Trophoblast cell (in vitro differentiated cells and primary cell): ENCODE measurements around the gene INHBC.
A peak's percentile ranks its signal among the peaks of the same experiment; 100 is the strongest.

ENCODE experiments used
- DNase-seq, 2 donors: peaks; one replicate each; pipeline ENCODE4 v3.0.0-alpha.2; 2016
- H2AFZ ChIP-seq: 2 replicates; pipeline ENCODE4 v1.6.1; 2013; ENCODE audit warnings: low read length, moderate library complexity, mild to moderate bottlenecking; ENCODE audit not compliant: insufficient read depth, poor library complexity
- H2AK5ac ChIP-seq: 2 replicates; pipeline ENCODE4 v1.6.1; 2013; ENCODE audit warnings: mild to moderate bottlenecking, low read length
- H2BK120ac ChIP-seq: 2 replicates; pipeline ENCODE4 v1.6.1; 2013; ENCODE audit warnings: low read length, mild to moderate bottlenecking, moderate library complexity; ENCODE audit not compliant: insufficient read depth, poor library complexity
- H2BK12ac ChIP-seq: 2 replicates; pipeline ENCODE4 v1.6.1; 2013; ENCODE audit warnings: mild to moderate bottlenecking, low read length, moderate library complexity
- H2BK5ac ChIP-seq: 2 replicates; pipeline ENCODE4 v1.6.1; 2013; ENCODE audit warnings: low read length, low read depth, moderate library complexity, mild to moderate bottlenecking; ENCODE audit not compliant: poor library complexity
- H3K14ac ChIP-seq: 2 replicates; pipeline ENCODE4 v1.6.1; 2013; ENCODE audit warnings: mild to moderate bottlenecking, low read length
- H3K18ac ChIP-seq: 2 replicates; pipeline ENCODE4 v1.6.1; 2013; ENCODE audit warnings: mild to moderate bottlenecking, low read length
- H3K23ac ChIP-seq: 2 replicates; pipeline ENCODE4 v1.6.1; 2013; ENCODE audit warnings: low read length
- H3K27ac ChIP-seq: 2 replicates; pipeline ENCODE4 v1.5.1; 2013; ENCODE audit warnings: low read depth, mild to moderate bottlenecking, inconsistent platforms, low read length, moderate library complexity
- H3K27me3 ChIP-seq: 2 replicates; pipeline ENCODE4 v1.6.1; 2013; ENCODE audit warnings: inconsistent platforms, mild to moderate bottlenecking, low read length, moderate library complexity; ENCODE audit not compliant: insufficient read depth
- H3K36me3 ChIP-seq, 2 experiments: 1 replicate in 1 of 2; 2 replicates in 1 of 2; pipeline ENCODE4 v1.6.1; 2013; ENCODE audit warnings: low read length in 2 of 2, mild to moderate bottlenecking in 2 of 2, moderate library complexity in 1 of 2; ENCODE audit not compliant: insufficient read depth in 2 of 2, control insufficient read depth in 1 of 2
- H3K4ac ChIP-seq: 2 replicates; pipeline ENCODE4 v1.6.1; 2013; ENCODE audit warnings: low read depth, mild to moderate bottlenecking, low read length, moderate library complexity
- H3K4me1 ChIP-seq, 2 experiments: 1 replicate in 1 of 2; 2 replicates in 1 of 2; pipeline ENCODE4 v1.6.1; 2013; ENCODE audit warnings: low read length in 2 of 2, mild to moderate bottlenecking in 2 of 2, moderate library complexity in 1 of 2; ENCODE audit not compliant: insufficient read depth in 2 of 2, control insufficient read depth in 1 of 2
- H3K4me2 ChIP-seq: 2 replicates; pipeline ENCODE4 v1.6.1; 2013; ENCODE audit warnings: inconsistent platforms, mild to moderate bottlenecking, low read length, moderate library complexity
- H3K4me3 ChIP-seq: 2 replicates; pipeline ENCODE4 v1.5.1; 2013; ENCODE audit warnings: mild to moderate bottlenecking, low read depth, low read length, inconsistent platforms
- H3K79me1 ChIP-seq: one replicate; pipeline ENCODE4 v1.6.1; 2013; ENCODE audit warnings: low read length
- H3K79me2 ChIP-seq: 2 replicates; pipeline ENCODE4 v1.6.1; 2013; ENCODE audit warnings: low read length, mild to moderate bottlenecking; ENCODE audit not compliant: control insufficient read depth, insufficient read depth, poor library complexity
- H3K9ac ChIP-seq: 2 replicates; pipeline ENCODE4 v1.6.1; 2013; ENCODE audit warnings: mild to moderate bottlenecking, low read length
- H3K9me3 ChIP-seq: 2 replicates; pipeline ENCODE4 v1.6.1; 2013; ENCODE audit warnings: low read depth, mild to moderate bottlenecking, control low read depth, inconsistent platforms, low read length; ENCODE audit not compliant: insufficient read depth
- H4K12ac ChIP-seq: 2 replicates; pipeline ENCODE4 v1.6.1; 2013; ENCODE audit warnings: low read depth, mild to moderate bottlenecking, low read length, moderate library complexity
- H4K8ac ChIP-seq: 2 replicates; pipeline ENCODE4 v1.6.1; 2013; ENCODE audit warnings: low read depth, mild to moderate bottlenecking, low read length, moderate library complexity
- H4K91ac ChIP-seq: one replicate; pipeline ENCODE4 v1.6.1; 2013; ENCODE audit warnings: low read depth, mild to moderate bottlenecking, low read length, moderate library complexity
- WGBS: extraction: QIAGEN DNeasy Blood & Tissue Kit; methylation state at CpG from one replicate; pipeline ENCODE4 v1.1.7; 2013; ENCODE audit warnings: missing lambda C conversion rate; ENCODE audit not compliant: insufficient read length, insufficient coverage; ENCODE audit errors: extremely low coverage; 5-methylcytosine and 5-hydroxymethylcytosine counted together

INHBC gene

DNA sequence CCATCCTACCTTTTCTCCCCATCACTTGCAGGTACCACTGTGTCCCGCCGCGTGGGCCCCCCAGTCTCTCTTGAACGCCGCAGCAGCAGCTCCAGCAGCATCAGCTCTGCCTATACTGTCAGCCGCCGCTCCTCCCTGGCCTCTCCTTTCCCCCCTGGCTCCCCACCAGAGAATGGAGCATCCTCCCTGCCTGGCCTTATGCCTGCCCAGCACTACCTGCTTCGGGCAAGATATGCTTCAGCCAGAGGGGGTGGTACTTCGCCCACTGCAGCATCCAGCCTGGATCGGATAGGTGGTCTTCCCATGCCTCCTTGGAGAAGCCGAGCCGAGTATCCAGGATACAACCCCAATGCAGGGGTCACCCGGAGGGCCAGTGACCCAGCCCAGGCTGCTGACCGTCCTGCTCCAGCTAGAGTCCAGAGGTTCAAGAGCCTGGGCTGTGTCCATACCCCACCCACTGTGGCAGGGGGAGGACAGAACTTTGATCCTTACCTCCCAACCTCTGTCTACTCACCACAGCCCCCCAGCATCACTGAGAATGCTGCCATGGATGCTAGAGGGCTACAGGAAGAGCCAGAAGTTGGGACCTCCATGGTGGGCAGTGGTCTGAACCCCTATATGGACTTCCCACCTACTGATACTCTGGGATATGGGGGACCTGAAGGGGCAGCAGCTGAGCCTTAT is 35.8 kb downstream of the INHBC start:
- H3K23ac ChIP-seq = no peak overlapping the region
- no peak overlapping the region for H2AK5ac ChIP-seq
- no peaks in the 10 kb centered on the region for H3K9me3 ChIP-seq
- H3K4me2 ChIP-seq = no peak overlapping the region
- no peak overlapping the region for H3K27ac ChIP-seq
- H3K4me1 ChIP-seq = peaks cover 0 to under 1% of the 10 kb centered on the region in 2 experiments
- no peak overlapping the region for H3K4ac ChIP-seq
- H4K8ac ChIP-seq = no peak overlapping the region
- no peak overlapping the region for H2BK5ac ChIP-seq
- H2AFZ ChIP-seq = no peak overlapping the region
- no peaks in the 10 kb centered on the region for H3K79me1 ChIP-seq
- H4K91ac ChIP-seq = no peak overlapping the region
- no peak overlapping the region for H2BK120ac ChIP-seq
- H3K36me3 ChIP-seq = no peaks in the 10 kb centered on the region
- DNase-seq = no peak
- no peak overlapping the region for H3K4me3 ChIP-seq
- no peak overlapping the region for H2BK12ac ChIP-seq
- WGBS = no CpG with 5 or more reads among the region's 14 CpGs
- H3K9ac ChIP-seq = no peak overlapping the region
- H3K18ac ChIP-seq = no peak overlapping the region
- H3K79me2 ChIP-seq = no peaks in the 10 kb centered on the region
- H4K12ac ChIP-seq = no peak overlapping the region
- peaks cover 21% of the 10 kb centered on the region for H3K27me3 ChIP-seq
- no peak overlapping the region for H3K14ac ChIP-seq

GRCh38 chr12:57470970-57471656 is 36.5 kb downstream of the INHBC start:
- H2BK5ac ChIP-seq = no peak overlapping the region
- peaks cover 6 to 8% of the 10 kb centered on the region in 2 experiments for H3K4me1 ChIP-seq
- H3K4ac ChIP-seq = no peak overlapping the region
- no peaks in the 10 kb centered on the region for H3K9me3 ChIP-seq
- H3K23ac ChIP-seq = no peak overlapping the region
- no peak for DNase-seq
- H3K79me1 ChIP-seq = no peaks in the 10 kb centered on the region
- no peak overlapping the region for H3K4me3 ChIP-seq
- H4K12ac ChIP-seq = no peak overlapping the region
- H2BK12ac ChIP-seq = no peak overlapping the region
- no peaks in the 10 kb centered on the region for H3K36me3 ChIP-seq
- peaks cover 28% of the 10 kb centered on the region for H3K27me3 ChIP-seq
- H3K18ac ChIP-seq = no peak overlapping the region
- H2BK120ac ChIP-seq = no peak overlapping the region
- no peaks in the 10 kb centered on the region for H3K79me2 ChIP-seq
- no peak overlapping the region for H2AFZ ChIP-seq
- no peak overlapping the region for H2AK5ac ChIP-seq
- no CpG with 5 or more reads among the region's 4 CpGs for WGBS
- no peak overlapping the region for H3K4me2 ChIP-seq
- no peak overlapping the region for H3K27ac ChIP-seq
- no peak overlapping the region for H3K14ac ChIP-seq
- no peak overlapping the region for H4K8ac ChIP-seq
- H3K9ac ChIP-seq = no peak overlapping the region
- no peak overlapping the region for H4K91ac ChIP-seq

DNA sequence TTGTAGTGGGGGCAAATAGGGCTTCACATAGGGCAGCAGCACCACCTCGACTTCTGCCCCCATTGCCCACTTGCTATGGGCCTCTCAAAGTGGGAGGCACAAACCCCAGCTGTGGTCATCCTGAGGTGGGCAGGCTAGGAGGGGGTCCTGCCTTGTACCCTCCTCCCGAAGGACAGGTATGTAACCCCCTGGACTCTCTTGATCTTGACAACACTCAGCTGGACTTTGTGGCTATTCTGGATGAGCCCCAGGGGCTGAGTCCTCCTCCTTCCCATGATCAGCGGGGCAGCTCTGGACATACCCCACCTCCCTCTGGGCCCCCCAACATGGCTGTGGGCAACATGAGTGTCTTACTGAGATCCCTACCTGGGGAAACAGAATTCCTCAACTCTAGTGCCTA is 37.1 kb downstream of the INHBC start:
- no peak overlapping the region for H4K91ac ChIP-seq

GRCh38 chr12:57472391-57472790 is 37.8 kb downstream of the INHBC start:
- Histone ChIP-seq H3K9me3 (no peaks in the 10 kb centered on the region), H4K8ac (no peak overlapping the region), H3K79me2 (no peaks in the 10 kb centered on the region), H2BK120ac (no peak overlapping the region), H3K4me2 (no peak overlapping the region), H3K18ac (no peak overlapping the region), H2AFZ (no peak overlapping the region), H3K23ac (no peak overlapping the region), H3K14ac (no peak overlapping the region), H3K4ac (no peak overlapping the region), H2AK5ac (no peak overlapping the region), H3K27me3 (peaks cover 34% of the 10 kb centered on the region), H3K9ac (no peak overlapping the region), H2BK12ac (no peak overlapping the region), H4K12ac (no peak overlapping the region), H3K36me3 (no peaks in the 10 kb centered on the region), H3K27ac (no peak overlapping the region), H3K4me1 (peaks cover 7 to 11% of the 10 kb centered on the region in 2 experiments), H4K91ac (no peak overlapping the region), H3K79me1 (no peaks in the 10 kb centered on the region), H3K4me3 (peak overlapping the region; percentile 25), H2BK5ac (no peak overlapping the region)
- WGBS = no CpG with 5 or more reads among the region's 3 CpGs
- no peak for DNase-seq

More for the DNA sequence above, 37.1 kb downstream of the INHBC start:
- no peak for DNase-seq
- H3K27me3 ChIP-seq = peaks cover 33% of the 10 kb centered on the region
- no peak overlapping the region for H4K12ac ChIP-seq
- H3K79me2 ChIP-seq = no peaks in the 10 kb centered on the region
- H3K18ac ChIP-seq = no peak overlapping the region
- no peak overlapping the region for H2AFZ ChIP-seq
- no peak overlapping the region for H3K4ac ChIP-seq
- H2BK12ac ChIP-seq = no peak overlapping the region
- peaks cover 7 to 11% of the 10 kb centered on the region in 2 experiments for H3K4me1 ChIP-seq
- H4K8ac ChIP-seq = no peak overlapping the region
- H3K9me3 ChIP-seq = no peaks in the 10 kb centered on the region
- no CpG with 5 or more reads among the region's 3 CpGs for WGBS
- no peak overlapping the region for H2AK5ac ChIP-seq
- H3K9ac ChIP-seq = no peak overlapping the region
- no peak overlapping the region for H2BK120ac ChIP-seq
- H3K23ac ChIP-seq = no peak overlapping the region
- no peaks in the 10 kb centered on the region for H3K36me3 ChIP-seq
- no peak overlapping the region for H3K4me2 ChIP-seq
- no peak overlapping the region for H2BK5ac ChIP-seq
- no peak overlapping the region for H3K4me3 ChIP-seq
- no peak overlapping the region for H3K14ac ChIP-seq
- H3K79me1 ChIP-seq = no peaks in the 10 kb centered on the region
- H3K27ac ChIP-seq = no peak overlapping the region
